GM19035 (cell line): ENCODE data around the gene MED31.
"Not testable (repeated sequence)": the region's sequence is repeated elsewhere in the genome, so short reads cannot be mapped to it uniquely, and the experiment has no call there.

Experiments
- ATAC-seq: cut with Tn5 transposase; IDR thresholded peaks from one replicate; pipeline ENCODE4 v1.9.1; 2021; ENCODE audit not compliant: unreplicated experiment

Gene MED31

GRCh38 chr17:6677158-6677831 is 25.9 kb upstream of the MED31 start:
- no peak for ATAC-seq

- no peak for ATAC-seq
These were observed 25.4 kb upstream of the MED31 start for GRCh38 chr17:6676802-6677157.

DNA sequence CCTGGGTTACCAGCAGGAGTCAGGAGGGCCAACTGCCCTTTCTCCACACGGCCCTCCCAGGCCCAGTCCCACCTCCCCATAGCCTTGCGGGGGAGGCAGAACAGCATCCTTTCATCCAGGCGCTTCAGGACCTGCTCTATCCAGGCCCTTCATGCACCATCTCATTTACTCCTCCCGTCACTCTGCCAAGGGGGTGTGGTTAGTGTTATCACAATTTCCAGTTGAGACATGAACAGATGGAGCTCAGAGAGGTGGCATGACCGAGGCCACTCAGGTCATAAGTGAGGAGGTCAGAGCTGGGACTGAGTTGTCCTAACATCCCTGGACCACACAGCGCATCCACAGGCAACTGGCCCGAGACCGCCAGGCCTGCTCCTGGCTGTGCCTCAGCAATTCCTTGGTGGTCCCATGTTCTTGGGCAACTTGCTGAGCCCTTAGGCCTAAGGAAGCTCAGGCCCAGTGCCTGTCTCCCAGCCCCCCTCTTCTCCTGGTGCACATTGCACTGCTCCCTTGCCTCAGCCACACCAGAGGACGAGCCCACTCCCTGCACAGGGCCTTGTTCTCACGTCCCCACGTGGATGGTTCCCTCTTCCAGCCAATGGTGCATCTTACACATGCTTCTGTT is 23.9 kb upstream of the MED31 start:
- no peak for ATAC-seq

GRCh38 chr17:6674586-6674985 is 23.2 kb upstream of the MED31 start:
- no peak for ATAC-seq

DNA sequence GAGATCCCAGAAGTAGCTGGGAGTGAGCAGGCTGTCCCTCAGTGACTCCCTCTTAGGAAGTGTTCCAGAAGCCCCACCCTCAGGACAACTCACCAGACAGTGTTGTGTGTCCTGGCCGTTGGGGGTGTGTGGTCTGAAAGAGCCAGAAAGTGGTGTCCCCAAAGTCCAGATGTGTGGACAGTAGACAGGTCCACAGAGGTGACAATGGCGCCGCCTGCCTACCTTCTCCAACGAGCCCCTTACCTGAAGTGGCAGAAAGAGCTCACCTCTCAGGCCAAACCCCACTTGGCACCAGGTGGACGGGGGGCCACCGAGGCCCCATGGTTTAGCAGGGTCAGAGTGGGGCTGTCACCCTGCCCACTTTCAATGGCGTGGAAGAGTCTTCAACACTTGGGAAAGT is 20.0 kb upstream of the MED31 start:
- ATAC-seq, result no peak

- ATAC-seq, result no peak
These were observed 19.6 kb upstream of the MED31 start for GRCh38 chr17:6670999-6671398.

GRCh38 chr17:6670571-6670970 is 19.2 kb upstream of the MED31 start:
- ATAC-seq, result no peak

GRCh38 chr17:6669479-6670212 is 18.2 kb upstream of the MED31 start:
- no peak for ATAC-seq

DNA sequence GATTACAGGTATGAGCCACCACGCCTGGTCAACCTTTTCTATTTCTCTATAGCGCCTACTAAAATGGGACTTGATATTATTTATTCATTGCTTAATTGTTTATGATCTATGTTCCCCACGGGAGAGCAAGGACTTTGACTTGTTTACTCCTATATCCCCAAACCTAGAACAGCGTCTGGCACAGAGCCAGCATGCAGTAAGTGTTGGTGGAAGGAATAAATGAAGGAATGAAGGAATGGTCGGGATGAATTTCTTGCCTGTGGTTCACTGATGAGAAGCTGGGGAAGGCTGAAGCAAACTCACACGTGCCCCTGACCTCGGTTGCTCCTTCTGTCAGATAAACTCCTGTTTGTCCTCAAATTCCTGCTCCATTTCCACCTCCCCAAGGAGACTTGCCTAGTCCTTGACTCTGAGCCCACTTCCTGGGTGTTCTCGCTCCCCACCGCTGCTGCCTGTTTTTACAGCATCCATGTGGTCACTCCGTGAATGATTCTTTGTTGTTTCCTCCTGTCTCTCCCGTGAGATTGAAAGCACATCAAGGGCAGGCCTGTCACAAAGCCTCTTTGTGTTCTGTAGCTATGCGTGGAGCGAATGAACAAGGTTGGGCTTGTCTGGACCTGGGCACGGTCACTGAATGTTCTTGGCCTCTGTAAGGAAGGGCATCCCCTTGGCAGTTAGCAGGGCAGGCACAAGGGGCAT is 17.5 kb upstream of the MED31 start:
- no peak for ATAC-seq

GRCh38 chr17:6668219-6668618 is 16.8 kb upstream of the MED31 start:
- no peak for ATAC-seq

GRCh38 chr17:6667516-6667915 is 16.1 kb upstream of the MED31 start:
- ATAC-seq, result no peak

GRCh38 chr17:6666557-6666956 is 15.2 kb upstream of the MED31 start:
- no peak for ATAC-seq

DNA sequence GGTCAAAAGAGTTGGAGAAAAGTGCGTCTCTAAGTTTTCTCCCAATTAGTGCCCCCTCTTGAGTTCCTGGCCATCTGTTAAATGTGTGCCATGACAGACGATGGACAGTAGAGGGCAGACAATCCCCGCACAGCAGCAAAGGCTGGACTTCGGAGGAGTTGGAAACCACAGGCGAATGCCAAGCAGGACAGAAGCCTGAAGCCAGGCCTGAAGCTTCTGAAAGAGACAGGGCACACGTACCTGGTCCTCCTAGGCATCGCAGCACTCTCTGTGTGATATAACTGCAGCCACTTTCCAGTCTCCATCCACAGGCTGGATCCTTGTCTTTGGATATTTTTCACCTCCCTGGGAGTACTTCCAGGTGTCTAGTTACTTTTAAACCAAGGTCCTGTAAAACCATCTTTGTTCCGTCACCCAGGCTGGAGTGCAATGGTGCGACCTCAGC is 14.7 kb upstream of the MED31 start:
- ATAC-seq, result no peak

DNA sequence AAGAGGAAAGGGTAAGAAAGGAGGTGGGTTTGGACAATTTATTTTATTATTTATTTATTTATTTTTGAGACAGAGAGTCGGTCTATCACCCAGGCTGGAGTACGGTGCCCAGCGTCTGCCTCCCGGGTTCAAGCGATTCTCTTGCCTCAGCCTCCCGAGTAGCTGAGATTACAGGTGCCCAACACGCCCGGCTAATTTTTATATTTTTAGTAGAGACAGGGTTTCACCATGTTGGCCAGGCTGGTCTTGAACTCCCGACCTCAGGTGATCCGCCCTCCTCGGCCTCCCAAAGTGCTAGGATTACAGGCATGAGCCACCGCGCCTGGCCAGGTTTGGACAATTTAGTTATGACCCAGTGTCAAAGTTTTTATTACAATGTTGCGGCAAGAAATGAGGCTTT is 11.8 kb upstream of the MED31 start:
- ATAC-seq, result not testable (repeated sequence)

GRCh38 chr17:6661464-6661848 is 10.1 kb upstream of the MED31 start:
- ATAC-seq, result no peak

DNA sequence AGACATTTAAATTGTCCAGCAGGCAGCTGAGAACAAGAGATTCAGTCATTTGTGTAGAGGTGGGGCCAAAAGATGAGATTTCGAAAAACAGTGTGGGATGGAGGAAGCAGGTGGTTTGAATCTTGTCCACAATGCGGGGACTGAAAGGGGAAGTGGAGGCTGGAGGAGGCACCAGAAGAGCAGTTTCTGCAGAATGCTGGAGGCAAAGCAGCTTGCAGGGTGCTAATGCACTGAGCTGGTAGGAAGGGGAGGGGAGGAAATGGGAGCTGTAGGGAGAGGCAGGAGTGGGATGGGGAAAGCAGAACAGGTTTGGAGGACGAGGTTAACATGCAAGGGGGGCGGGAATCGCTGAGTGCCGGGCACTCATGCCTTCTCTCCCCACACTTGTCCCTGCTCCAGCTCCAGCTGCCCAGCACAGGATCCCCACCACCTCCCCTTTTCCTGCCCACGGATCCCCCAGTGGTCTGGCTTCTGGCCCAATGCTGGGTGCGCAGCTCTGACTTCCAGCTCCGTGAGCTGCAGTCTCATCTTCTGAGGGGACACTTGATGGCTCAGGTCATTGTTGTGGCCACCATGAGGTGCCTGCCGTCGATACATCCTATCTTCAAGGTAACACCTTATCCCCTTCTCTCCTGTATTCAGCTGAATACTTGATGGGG is 9.5 kb upstream of the MED31 start:
- peak; percentile 73 for ATAC-seq

DNA sequence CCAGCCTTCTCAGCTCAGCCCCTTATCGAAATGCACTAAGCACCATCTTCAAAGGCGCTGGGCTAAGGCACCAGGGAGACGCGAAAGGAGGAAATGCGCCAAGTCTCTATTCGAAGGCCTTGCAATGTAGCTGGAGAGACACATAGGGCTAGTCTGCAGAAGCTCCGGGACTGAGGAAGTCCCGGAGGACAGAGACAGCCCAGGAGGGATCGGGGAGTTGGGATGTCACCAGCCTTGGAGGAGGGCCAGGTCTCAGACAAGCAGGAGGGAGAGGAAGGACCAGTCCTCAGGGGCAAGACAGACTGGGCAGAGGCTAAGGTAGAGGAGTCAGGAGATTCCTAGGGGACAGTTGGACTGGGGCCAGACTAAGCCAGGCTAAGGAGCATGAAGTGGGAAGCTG is 8.7 kb upstream of the MED31 start:
- no peak for ATAC-seq

GRCh38 chr17:6658411-6658810 is 7.0 kb upstream of the MED31 start:
- ATAC-seq, result not testable (repeated sequence)

DNA sequence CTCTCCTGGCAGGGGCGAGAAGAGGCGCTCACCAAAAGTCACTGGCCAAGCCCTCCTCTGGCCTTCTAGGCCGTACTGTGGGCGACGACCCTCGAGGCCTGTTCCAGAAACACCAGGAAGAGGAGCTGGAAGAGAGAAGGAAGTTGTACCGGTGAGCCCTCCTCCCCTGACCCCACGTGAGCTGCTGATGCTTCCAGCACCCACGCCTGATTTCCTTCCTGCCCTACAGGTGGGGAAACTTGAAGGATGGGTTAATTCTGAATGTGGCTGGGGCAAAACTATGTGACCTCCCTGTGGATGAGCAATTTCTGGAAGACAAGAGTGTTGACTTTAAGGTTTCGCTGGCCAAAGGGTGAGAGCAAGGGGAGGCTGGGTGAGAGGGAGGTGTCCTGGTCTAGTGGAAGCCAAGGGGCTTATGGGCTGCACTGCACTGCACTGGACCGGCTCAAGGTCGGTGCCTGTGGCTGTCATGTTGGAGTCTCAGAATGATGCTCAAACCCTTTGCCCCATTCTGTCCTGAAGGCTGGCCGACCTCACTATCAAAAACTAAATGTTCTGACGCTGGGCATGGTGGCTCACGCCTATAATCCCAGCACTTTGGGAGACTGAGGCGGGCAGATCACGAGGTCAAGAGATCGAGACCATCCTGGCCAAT is 6.4 kb upstream of the MED31 start:
- no peak for ATAC-seq

- ATAC-seq, result not testable (repeated sequence)
These were observed 5.6 kb upstream of the MED31 start for GRCh38 chr17:6656797-6657632.
